Erythroblast (primary cell): Measurements from ENCODE around the gene ALKBH7.

Experiments used
- GATA1 ChIP-seq: IDR thresholded peaks from 2 replicates; pipeline ENCODE4 v1.6.1; 2011; ENCODE audit warnings: low read depth, mild to moderate bottlenecking, control low read depth, low read length, moderate library complexity
- POLR2A ChIP-seq: IDR thresholded peaks from 2 replicates; pipeline ENCODE4 v1.6.1; 2011; ENCODE audit warnings: mild to moderate bottlenecking, low read length

DNA sequence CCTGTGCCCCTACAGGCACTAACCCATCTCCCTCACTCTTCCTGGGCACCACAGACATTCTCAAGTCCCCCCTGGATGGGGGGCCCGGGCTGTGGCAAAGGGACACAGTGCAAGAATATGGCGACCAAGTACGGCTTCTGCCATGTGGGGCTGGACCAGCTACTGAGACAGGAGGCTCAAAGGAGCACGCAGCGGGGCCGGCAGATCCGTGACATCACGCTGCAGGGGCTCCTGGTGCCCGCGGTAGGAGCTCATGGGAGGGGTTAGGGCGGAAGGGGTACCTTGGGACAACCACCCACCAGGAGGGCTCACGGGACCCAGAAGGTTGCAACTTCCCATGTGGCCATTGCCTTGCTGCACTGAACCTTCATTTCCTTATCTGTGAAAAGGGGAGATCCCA lies 23.7 kb downstream of the ALKBH7 start:
- TF ChIP-seq POLR2A (no peak), GATA1 (no peak)
